ENCODE data around the gene CLEC16A.

Gene CLEC16A

DNA sequence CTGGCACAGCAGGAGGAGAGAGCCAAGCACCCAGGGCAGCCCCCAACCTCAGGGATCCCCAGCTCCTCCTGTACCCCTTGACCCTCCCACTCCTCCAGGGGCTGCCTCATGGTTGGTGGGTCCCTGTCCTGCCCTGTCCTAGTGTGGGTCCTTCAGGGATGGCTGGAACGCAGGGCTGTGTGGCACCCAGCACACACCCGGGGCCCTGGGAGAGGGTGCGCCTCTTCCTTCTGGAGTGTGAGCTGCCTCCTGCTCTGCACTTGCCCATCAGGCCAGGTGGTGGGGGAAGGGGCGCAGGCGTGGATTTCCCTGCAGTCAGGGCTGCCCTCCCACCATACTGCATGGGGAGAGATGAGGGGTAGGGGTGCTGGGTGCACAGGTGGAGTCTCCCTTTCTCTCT, 269.0 kb downstream of the CLEC16A start:
- Histone ChIP-seq H3K36me3 (ENCODE audit: control insufficient read depth, insufficient read depth, low read length) (no peaks in the 10 kb centered on the region), H3K4me3 (replicated peaks; ENCODE audit: low read depth, low read length) (no peak overlapping the region), H3K27me3 (replicated peaks; ENCODE audit: control insufficient read depth, insufficient read depth, low read length) (no peaks in the 10 kb centered on the region)
- DNase-seq (ENCODE audit: extremely low read depth, insufficient read length): no peak
- TF ChIP-seq, protein P1, sequence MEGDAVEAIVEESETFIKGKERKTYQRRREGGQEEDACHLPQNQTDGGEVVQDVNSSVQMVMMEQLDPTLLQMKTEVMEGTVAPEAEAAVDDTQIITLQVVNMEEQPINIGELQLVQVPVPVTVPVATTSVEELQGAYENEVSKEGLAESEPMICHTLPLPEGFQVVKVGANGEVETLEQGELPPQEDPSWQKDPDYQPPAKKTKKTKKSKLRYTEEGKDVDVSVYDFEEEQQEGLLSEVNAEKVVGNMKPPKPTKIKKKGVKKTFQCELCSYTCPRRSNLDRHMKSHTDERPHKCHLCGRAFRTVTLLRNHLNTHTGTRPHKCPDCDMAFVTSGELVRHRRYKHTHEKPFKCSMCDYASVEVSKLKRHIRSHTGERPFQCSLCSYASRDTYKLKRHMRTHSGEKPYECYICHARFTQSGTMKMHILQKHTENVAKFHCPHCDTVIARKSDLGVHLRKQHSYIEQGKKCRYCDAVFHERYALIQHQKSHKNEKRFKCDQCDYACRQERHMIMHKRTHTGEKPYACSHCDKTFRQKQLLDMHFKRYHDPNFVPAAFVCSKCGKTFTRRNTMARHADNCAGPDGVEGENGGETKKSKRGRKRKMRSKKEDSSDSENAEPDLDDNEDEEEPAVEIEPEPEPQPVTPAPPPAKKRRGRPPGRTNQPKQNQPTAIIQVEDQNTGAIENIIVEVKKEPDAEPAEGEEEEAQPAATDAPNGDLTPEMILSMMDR (IDR thresholded peaks at IDR 0.05; ENCODE audit: insufficient read depth, low read length, poor library complexity, severe bottlenecking): no peak

DNA sequence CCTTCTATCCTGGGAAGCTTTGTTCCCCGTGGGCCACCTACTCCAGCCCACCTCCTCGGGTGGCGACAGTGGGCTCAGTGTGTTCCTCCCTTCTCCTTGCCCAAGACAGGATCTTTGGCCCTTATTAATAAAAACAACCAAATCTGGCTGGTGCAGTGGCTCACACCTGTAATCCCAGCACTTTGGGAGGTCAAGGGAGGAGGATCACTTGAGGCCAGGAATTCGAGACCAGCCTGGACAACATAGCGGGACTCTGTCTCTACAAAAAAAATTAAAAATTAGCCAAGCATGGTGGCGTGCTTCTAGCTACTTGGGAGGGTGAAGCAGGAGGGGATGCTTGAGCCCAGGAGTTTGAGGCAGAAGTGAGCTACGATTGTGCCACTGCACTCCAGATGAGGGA, 269.4 kb downstream of the CLEC16A start:
- H3K27me3 ChIP-seq (replicated peaks; ENCODE audit: control insufficient read depth, insufficient read depth, low read length): no peaks in the 10 kb centered on the region
- TF ChIP-seq, protein P1 (IDR thresholded peaks at IDR 0.05; ENCODE audit: insufficient read depth, low read length, poor library complexity, severe bottlenecking): no peak
- H3K36me3 ChIP-seq (ENCODE audit: control insufficient read depth, insufficient read depth, low read length): no peaks in the 10 kb centered on the region
- no peak overlapping the region for H3K4me3 ChIP-seq (replicated peaks; ENCODE audit: low read depth, low read length)
- no peak for DNase-seq (ENCODE audit: extremely low read depth, insufficient read length)

DNA sequence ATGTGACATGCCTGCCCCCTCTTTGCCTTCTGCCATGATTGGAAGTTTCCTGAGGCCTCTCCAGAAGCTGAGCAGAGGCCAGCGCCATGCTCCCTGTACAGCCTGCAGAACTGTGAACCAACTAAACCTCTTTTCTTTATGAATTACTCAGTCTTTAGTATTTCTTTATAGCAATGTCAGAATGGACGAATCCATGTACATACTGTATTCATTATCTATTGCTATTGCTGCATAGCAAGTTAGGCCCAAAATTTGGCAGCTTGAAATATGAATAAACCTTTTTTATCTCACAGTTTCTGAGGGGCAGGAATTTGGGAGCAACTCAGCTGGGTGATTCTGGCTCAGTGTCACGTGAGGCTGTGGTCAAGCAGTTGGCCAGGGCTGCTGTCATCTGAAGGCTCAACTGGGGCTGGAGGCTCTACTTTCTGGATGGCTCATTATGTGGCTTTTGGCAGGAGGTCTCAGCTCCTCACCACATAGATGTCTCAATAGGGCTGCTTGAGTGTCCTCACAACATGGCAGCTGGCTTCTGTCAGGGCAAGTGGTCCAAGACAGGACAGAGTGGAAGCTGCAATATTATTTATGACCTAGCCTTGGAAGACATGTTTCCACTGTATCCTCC, 271.7 kb downstream of the CLEC16A start:
- H3K27me3 ChIP-seq (replicated peaks; ENCODE audit: control insufficient read depth, insufficient read depth, low read length): no peaks in the 10 kb centered on the region
- DNase-seq (ENCODE audit: extremely low read depth, insufficient read length): no peak
- H3K4me3 ChIP-seq (replicated peaks; ENCODE audit: low read depth, low read length): no peak overlapping the region
- no peaks in the 10 kb centered on the region for H3K36me3 ChIP-seq (ENCODE audit: control insufficient read depth, insufficient read depth, low read length)
- TF ChIP-seq, protein P1 (IDR thresholded peaks at IDR 0.05; ENCODE audit: insufficient read depth, low read length, poor library complexity, severe bottlenecking): no peak

DNA sequence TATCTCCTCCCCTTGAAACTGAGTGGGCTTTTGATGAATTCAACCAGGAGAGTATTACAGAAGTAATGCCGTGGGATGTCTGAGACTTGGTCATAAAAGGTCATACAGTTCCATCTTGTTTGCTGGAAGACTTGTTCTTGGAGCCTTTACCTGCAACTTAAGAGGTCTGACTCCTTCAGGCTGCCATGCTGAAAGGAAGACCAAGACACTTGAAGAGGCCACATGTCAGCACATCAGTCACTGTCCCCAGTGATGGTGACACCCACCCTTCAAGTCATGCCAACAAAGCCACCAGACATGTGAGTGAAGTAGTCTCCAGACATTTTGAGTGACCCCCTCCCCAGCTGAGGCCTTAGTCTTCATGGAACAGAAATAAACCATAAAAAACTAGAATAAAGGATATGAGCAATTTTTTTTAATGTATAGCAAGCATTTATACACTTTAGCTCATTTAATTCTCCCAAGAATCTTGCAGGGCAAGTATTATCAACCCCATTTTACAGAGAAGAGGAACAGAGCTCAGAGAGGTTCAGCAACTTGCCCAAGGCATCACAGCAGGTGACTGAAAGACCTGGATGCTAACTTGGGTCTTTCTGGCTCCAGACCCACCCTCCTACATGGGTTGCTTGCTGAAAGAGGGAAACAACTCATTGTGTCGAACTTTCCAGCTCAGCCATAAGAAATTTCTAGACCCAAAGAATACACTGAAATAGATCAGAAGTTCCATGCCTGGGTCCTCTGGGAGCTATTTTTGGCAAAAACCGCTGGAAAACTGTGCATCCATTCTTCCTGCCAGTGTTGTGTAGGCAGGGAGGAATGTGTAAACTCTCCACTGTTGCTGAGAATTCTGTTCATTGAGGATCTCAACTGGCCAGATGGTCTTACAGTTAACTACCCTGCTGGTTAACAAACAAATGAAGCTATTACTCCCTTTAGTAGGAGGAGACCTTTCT, 273.6 kb downstream of the CLEC16A start:
- H3K36me3 ChIP-seq (ENCODE audit: control insufficient read depth, insufficient read depth, low read length): no peaks in the 10 kb centered on the region
- H3K27me3 ChIP-seq (replicated peaks; ENCODE audit: control insufficient read depth, insufficient read depth, low read length): no peaks in the 10 kb centered on the region
- no peak overlapping the region for H3K4me3 ChIP-seq (replicated peaks; ENCODE audit: low read depth, low read length)
- DNase-seq (ENCODE audit: extremely low read depth, insufficient read length): no peak
- TF ChIP-seq, protein P1 (IDR thresholded peaks at IDR 0.05; ENCODE audit: insufficient read depth, low read length, poor library complexity, severe bottlenecking): no peak

DNA sequence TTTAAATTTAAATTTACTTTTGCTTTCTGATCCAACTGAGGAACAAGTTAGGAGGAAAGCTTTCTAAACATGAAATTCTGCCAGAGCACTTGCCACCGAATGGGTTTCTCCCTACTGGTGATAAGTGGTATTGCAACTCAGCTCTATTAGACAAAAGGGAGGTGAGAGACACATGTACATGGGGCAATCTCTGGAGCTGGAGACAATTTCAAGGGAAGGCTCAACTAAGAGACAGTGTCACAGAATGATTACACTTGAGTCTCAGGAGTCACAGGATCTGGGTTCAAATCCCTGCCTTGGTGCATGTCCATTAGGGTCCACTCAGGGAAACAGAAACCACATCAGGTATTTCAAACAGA, 274.2 kb downstream of the CLEC16A start:
- TF ChIP-seq, protein P1 (IDR thresholded peaks at IDR 0.05; ENCODE audit: insufficient read depth, low read length, poor library complexity, severe bottlenecking): peak; percentile 37
- Histone ChIP-seq H3K36me3 (ENCODE audit: control insufficient read depth, insufficient read depth, low read length) (no peaks in the 10 kb centered on the region), H3K27me3 (replicated peaks; ENCODE audit: control insufficient read depth, insufficient read depth, low read length) (no peaks in the 10 kb centered on the region), H3K4me3 (replicated peaks; ENCODE audit: low read depth, low read length) (no peak overlapping the region)
- no peak for DNase-seq (ENCODE audit: extremely low read depth, insufficient read length)

All from GM06990 (cell line).